Transverse colon (tissue), 4 donors: Measurements from ENCODE around the gene ZNF606. TPM values are rescaled to one million over a fixed set of nuclear protein-coding genes. Genes with fewer than 3 reads are reported as not detected.

Source experiments
- DNase-seq: peaks from one replicate; pipeline ENCODE4 v3.0.0-alpha.2; 2019
- H3K27ac ChIP-seq, 4 donors: fragments of 200-600 bp; sonication (generic); 2 replicates each; pipeline ENCODE4 v1.5.1; 2016 to 2018; ENCODE audit warnings: inconsistent platforms in 4 of 4
- H3K27me3 ChIP-seq: fragments of 200-600 bp; sonication (generic); 2 replicates; pipeline ENCODE4 v1.5.1; 2017; ENCODE audit warnings: inconsistent platforms
- H3K36me3 ChIP-seq, 4 donors: fragments of 200-600 bp; sonication (generic); 2 replicates each; pipeline ENCODE4 v1.5.1; 2017 to 2019; ENCODE audit warnings: inconsistent platforms in 4 of 4
- H3K4me1 ChIP-seq, 4 donors: fragments of 200-600 bp; sonication (generic); 2 replicates each; pipeline ENCODE4 v1.5.1; 2017 to 2020; ENCODE audit warnings: inconsistent platforms in 4 of 4
- H3K4me3 ChIP-seq, 4 donors: fragments of 200-600 bp; sonication (generic); 1 replicate in 1 of 4; 2 replicates in 3 of 4; pipeline versions ENCODE4 v1.5.1 to v1.6.1; 2017 to 2019; ENCODE audit warnings: inconsistent platforms in 4 of 4
- H3K9me3 ChIP-seq, 2 donors: fragments of 200-600 bp; sonication (generic); 2 replicates each; pipeline ENCODE4 v1.5.1; 2017 to 2019; ENCODE audit warnings: inconsistent platforms in 2 of 2
- CTCF ChIP-seq, 5 experiments: fragments of 200-600 bp in 3 of 5; fragments of 450-650 bp in 2 of 5; sonication (generic) in 3 of 5; IDR thresholded peaks; 1 replicate in 2 of 5; 2 replicates in 3 of 5; pipeline ENCODE4 v1.5.1; 2016 to 2017; ENCODE audit warnings: antibody characterized with exemption in 5 of 5, inconsistent platforms in 3 of 5, mild to moderate bottlenecking in 2 of 5, moderate library complexity in 1 of 5
- EP300 ChIP-seq: sonication (generic); formaldehyde crosslinking; IDR thresholded peaks from one replicate; pipeline ENCODE4 v1.6.1; 2017; ENCODE audit warnings: antibody characterized with exemption, low read depth
- POLR2A ChIP-seq: fragments of 450-650 bp; IDR thresholded peaks from one replicate; pipeline ENCODE4 v1.6.1; 2016; ENCODE audit warnings: antibody characterized with exemption, mild to moderate bottlenecking, moderate library complexity
- POLR2AphosphoS5 ChIP-seq, 3 donors: sonication (generic); formaldehyde crosslinking; IDR thresholded peaks; one replicate each; pipeline ENCODE4 v1.6.1; 2016; ENCODE audit warnings: antibody characterized with exemption in 3 of 3
- WGBS, 2 donors: methylation state at CpG; one replicate each; pipeline ENCODE4 v1.1.5; 2018; ENCODE audit warnings: low coverage in 1 of 2; 5-methylcytosine and 5-hydroxymethylcytosine counted together
- in situ Hi-C, 4 donors: fragments of 200-750 bp; cut with MboI; loops; one replicate each; pipeline versions ENCODE4 v1.15.0 to v1.15.1; 2017; ENCODE audit warnings: low sequenced_read_pairs in 3 of 4, low pct_ligation_motif_present in 1 of 4, low pct_unique_long_range_greater_than_20kb in 1 of 4
- intact Hi-C: fragments of 100-400 bp; cut with DNase I; formaldehyde crosslinking; loops from one replicate; pipeline ENCODE4 v1.15.1; 2023; ENCODE audit warnings: low total_unique reads
- total RNA-seq, 4 donors: library from RNA; depleted of rRNA; stranded (reverse); fragments of >200 nt; gene quantifications; one replicate each; pipeline ENCODE4 v1.1.0, GENCODE V29; 2016

Gene ZNF606
- total RNA-seq, 4 donors from 2014 or later: 13.7 to 27.7 (median 16.2) TPM

GRCh38 chr19:58034477-58034793 is 31.8 kb upstream of the ZNF606 start:
- Histone ChIP-seq H3K27me3 (no peaks in the 10 kb centered on the region), H3K36me3 (no peaks in the 10 kb centered on the region), H3K4me3 (peak overlapping the region in 2 of 4 donors; percentile 35 to 48), H3K27ac (peak overlapping the region in 1 of 4 donors; percentile 63), H3K9me3 (peaks cover 6 to 7% of the 10 kb centered on the region in 2 donors), H3K4me1 (no peaks in the 10 kb centered on the region)
- TF ChIP-seq POLR2AphosphoS5 (IDR thresholded peaks at IDR 0.05) (no peak), EP300 (no peak), CTCF (IDR thresholded peaks at IDR 0.05) (no peak), POLR2A (no peak)
- 35% methylated on average over 12 of the region's 20 CpGs; no CpG with 5 or more reads in 1 of the 2 donors for WGBS, 2 donors
- in situ Hi-C loops (no loop called here), intact Hi-C loops (no loop called here)
- DNase-seq: no peak

GRCh38 chr19:58033741-58034476 is 31.3 kb upstream of the ZNF606 start, which contains the start of gene ZSCAN1:
Gene ZSCAN1 (plus strand): TSS chr19:58034025. CDS start chr19:58037837, 3,812 bp downstream.
- peaks cover 6 to 7% of the 10 kb centered on the region in 2 donors for H3K9me3 ChIP-seq
- WGBS, 2 donors: 55% methylated on average over 60 of the region's 101 CpGs; no CpG with 5 or more reads in 1 of the 2 donors
- in situ Hi-C loops: no loop called here
- intact Hi-C loops: no loop called here
- H3K36me3 ChIP-seq: no peaks in the 10 kb centered on the region
- peak within 1 kb of the TSS in 1 of 4 donors; percentile 63 for H3K27ac ChIP-seq
- H3K4me1 ChIP-seq: no peaks in the 10 kb centered on the region
- no peak for TF ChIP-seq POLR2A
- no peak for TF ChIP-seq CTCF (IDR thresholded peaks at IDR 0.05)
- no peak for TF ChIP-seq POLR2AphosphoS5 (IDR thresholded peaks at IDR 0.05)
- TF ChIP-seq EP300: no peak
- peak; percentile 66 for DNase-seq
- H3K27me3 ChIP-seq: no peaks in the 10 kb centered on the region
- peak within 1 kb of the TSS in 3 of 4 donors; percentile 35 to 48 (median 35) for H3K4me3 ChIP-seq

DNA sequence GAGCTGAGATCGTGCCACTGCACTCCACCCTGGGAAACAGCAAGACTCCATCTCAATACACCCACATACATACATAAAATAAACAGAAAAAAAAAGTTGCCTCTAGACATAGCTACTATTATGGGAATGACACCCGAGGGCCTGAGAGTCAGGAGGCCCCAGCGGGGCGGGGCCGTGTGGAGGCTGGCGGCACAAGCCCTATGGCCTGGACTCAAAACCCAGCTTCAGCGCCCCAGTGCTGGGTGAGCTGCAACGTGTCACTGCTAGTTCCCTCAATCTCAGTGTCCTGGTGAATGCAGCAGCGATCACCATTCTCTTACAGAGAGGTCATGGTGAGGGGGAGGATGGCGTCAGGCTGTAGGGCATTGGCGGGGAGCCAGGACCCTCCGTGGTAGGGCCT is 22.0 kb upstream of the ZNF606 start:
- in situ Hi-C loops (loop anchor here in 1 of 4 donors (10.0 kb wide), 1 partner anchor 130 kb away; the partner anchor contains the start of gene ZNF329), intact Hi-C loops (no loop called here)
- no peak overlapping the region for H3K4me3 ChIP-seq
- no peaks in the 10 kb centered on the region for H3K4me1 ChIP-seq
- no peaks in the 10 kb centered on the region for H3K9me3 ChIP-seq
- WGBS, 2 donors: 90 to 94% methylated on average over 8 to 12 of the region's 12 CpGs
- H3K27ac ChIP-seq: no peak overlapping the region
- no peaks in the 10 kb centered on the region for H3K27me3 ChIP-seq
- no peaks in the 10 kb centered on the region for H3K36me3 ChIP-seq
- DNase-seq: no peak
- TF ChIP-seq CTCF (IDR thresholded peaks at IDR 0.05): no peak
- TF ChIP-seq POLR2AphosphoS5 (IDR thresholded peaks at IDR 0.05): no peak
- TF ChIP-seq POLR2A: no peak
- no peak for TF ChIP-seq EP300

DNA sequence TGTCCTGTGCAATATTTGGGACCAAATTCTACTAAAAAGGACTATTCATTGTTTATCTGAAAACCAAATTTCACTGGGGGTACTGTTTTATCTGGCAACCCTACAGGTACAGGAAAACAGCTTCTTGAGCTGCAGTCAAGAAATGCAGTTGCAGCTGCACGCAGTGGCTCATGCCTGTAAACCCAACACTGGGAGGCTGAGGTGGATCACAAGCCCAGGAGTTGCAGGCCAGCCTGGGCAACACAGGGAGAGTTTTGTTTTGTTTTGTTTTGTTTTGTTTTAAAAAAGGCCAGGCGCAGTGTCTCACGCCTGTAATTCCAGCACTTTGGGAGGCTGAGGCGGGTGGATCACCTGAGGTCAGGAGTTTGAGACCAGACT is 19.7 kb upstream of the ZNF606 start:
- Histone ChIP-seq H3K27ac (no peak overlapping the region), H3K4me1 (no peaks in the 10 kb centered on the region), H3K27me3 (no peaks in the 10 kb centered on the region), H3K4me3 (no peak overlapping the region), H3K9me3 (no peaks in the 10 kb centered on the region), H3K36me3 (no peaks in the 10 kb centered on the region)
- intact Hi-C loops (no loop called here), in situ Hi-C loops (loop anchor here in 1 of 4 donors (10.0 kb wide), 1 partner anchor 133 kb away; the partner anchor contains the start of gene ZNF329)
- no peak for TF ChIP-seq CTCF (IDR thresholded peaks at IDR 0.05)
- TF ChIP-seq POLR2AphosphoS5 (IDR thresholded peaks at IDR 0.05): no peak
- no peak for TF ChIP-seq EP300
- no peak for TF ChIP-seq POLR2A
- no peak for DNase-seq
- WGBS, 2 donors: 64 to 94% methylated on average over 3 to 4 of the region's 4 CpGs
